NCI-H748 (cell line): ENCODE measurements around the gene GAK.

Experiments
- DNase-seq: peaks from one replicate; lab custom pipeline; 2025; ENCODE audit not compliant: unreplicated experiment; lab: John Stamatoyannopoulos, UW

The GAK gene

DNA sequence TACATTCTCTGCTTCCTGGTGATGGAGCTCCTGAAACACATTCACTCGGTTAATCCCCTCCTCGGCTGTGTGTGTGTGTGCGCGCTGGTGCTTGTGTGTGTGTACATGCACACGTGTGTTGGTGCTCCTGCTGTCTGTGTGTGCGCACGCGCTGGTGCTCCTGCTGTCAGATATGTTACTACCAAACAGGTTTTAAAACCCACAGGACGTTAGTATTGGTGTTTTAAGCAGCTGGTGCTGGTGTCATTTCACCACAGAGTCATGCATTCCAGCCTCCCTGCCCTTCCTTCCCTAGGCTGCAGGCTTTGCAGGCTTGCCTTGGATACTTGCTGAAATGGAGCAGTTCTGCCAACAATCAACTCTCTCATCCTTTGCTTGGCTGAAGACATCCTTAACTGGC is 58.1 kb downstream of the GAK start:
- no peak for DNase-seq

DNA sequence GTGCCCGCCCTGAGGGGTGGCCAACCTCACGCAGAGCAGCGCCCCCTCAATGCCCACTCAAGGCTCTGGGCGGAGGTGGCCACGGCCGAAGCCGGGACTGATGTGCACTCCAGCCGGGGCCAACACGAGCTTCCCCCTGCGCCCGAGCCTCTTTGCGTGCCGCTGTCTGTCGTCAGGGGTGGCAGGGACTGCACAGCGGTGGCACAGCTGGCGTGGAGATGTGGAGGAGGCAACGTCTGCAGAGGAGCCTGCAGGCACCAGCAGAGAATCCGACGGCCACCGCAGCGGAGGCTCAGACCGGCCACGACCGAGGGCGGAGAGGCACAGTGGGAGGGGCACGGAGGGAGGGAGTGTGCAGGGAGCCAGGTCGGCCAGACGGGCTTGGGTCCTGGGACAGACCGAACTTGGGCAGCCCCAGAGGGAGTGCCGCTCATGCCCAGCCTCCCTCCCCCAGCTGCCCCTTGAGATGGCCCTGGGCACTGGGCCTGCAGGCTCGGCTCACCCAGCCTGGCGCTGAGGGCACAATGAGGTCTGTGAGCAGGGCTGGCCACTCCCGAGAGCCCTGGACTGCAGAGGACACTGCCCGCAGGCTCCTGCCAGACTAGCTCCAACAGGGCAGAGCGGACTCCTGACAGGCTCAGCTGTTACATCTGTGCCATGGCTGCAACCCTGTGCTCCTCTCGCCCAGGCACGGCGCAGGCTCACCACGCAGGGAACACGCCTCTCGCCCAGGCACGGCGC is 59.7 kb downstream of the GAK start:
- DNase-seq: no peak

DNA sequence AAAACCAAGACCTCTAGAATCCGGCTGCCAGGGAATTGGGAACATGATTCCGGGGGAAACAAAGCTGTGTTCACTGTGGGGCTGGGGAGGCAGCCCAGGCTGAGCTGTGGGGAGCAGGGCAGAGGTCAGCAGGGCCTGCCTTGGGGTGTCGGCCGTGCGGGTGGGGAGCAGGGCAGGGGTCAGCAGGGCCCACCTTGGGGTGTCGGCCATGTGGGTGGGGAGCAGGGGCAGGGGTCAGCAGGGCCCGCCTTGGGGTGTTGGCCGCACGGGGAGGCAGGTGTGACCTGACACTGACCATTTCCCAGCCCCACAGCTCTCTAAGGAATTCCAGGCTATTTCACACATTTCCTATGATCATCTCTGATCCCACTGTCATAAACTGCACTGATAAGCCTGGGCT is 60.6 kb downstream of the GAK start:
- no peak for DNase-seq

DNA sequence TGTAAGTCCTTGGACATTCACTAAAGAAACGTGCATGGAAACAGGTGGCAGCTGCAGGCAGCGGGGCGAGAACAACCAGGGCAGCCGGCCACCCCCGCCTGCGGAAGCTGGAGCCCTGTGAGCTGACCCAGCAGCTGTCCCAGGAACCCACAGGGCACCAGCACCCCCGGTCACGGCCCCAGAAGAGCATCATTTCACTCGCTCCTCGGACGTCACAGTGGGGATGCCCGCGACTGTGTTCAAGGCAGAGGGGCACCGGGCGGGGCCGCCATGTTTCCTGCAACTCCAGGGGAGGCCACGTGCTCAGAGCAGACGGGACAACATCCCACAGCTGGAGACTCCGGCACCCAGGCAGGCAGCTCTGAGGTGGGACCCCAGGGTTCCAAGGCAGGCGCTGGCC is 61.2 kb downstream of the GAK start:
- DNase-seq: no peak

DNA sequence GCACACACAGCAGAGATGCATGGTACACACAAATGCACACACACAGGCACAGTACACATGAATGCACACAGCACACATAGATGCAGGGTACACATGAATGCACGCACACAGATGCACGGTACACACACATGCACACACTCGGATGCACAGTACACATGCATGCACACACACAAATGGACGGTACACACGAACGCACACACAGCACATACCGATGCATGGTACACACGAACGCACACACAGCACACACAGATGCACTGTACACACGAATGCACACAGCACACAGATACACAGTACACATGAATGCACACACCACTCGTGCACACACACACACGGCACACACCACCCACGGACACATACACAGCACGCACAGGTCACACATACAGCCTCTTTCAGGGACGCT is 62.3 kb downstream of the GAK start:
- no peak for DNase-seq

DNA sequence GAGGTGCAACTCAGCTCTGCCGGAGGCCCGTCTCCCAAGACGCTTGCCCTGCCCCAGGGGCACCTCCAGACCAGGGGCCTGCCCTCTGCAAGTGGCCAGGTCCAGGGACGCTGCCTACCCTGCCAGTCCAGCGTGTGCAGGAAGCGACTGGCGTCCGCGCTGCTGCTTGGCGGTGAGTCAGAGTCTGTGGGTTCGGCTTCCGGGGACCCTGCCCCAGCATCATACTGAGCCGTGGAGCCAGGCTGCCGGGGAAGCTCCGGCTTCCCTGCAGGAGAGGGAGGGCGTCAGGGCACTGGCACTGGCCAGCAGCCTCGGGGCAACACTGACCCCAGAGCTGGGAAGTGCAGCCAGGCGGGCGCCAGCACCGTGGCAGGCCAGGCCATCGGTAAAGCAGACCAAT is 63.7 kb downstream of the GAK start:
- DNase-seq: no peak

DNA sequence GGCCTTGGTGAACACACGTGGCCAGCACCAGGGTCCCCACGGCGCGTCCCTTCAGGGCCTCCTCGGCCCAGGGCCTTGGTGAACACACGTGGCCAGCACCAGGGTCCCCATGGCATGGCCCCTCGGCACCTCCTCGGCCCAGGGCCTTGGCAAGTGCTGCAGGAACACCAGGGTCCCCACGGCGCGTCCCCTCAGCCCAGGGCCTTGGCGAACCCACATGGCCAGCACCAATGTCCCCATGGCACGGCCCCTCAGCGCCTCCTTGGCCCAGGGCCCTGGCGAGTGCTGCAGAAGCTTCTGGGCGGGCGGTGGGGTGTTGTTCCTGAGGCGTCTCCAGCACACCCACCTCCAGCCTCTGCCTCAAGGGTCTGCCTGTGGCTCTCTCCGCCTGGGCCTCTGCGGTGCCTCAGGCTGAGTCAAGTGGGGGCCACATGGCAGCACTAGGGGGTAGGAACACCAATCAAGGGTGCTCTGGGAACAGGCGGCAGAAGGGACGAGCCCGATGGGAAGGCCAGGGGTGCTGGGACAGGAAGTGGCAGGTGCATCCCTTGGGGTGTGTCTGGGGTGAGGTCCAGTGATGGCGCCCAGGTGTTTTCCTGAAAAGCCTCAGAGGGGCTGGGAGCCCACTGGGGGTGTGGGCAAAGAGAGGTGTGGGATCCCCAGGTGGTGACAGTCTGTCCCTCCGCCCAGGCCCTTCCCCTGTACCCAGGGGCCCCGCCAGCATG is 64.4 kb downstream of the GAK start:
- DNase-seq: no peak

DNA sequence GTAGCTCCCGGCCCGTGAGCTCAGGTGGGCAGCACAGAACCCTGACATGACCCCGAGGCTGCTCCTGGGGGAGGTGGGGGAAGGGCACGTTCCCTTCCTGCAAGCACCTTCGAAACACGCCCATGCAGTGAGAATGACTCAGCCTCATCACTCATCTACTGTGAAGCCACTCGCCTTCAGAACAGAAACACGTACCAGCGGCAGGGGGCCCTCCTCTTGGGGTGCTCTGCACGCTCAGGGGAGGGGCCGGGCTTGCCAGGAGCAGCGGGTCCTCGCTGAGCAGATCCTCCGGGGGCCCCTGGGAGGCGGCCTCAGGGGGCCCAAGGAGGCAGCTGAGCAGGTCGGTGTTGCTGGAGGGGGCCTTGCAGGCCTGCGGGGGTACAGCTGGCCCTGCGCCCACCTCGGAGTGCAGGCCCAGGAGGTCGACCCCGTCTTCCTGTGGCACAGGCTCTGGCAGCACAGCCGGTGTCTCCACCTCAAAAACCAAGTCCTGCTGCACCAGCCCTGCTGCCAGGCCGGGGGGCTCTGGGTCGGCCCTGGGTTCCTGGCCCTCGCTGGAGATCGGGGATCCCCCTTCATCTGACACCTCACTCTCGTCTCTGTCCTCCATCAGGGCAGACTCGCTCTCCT is 65.2 kb downstream of the GAK start:
- DNase-seq: no peak

DNA sequence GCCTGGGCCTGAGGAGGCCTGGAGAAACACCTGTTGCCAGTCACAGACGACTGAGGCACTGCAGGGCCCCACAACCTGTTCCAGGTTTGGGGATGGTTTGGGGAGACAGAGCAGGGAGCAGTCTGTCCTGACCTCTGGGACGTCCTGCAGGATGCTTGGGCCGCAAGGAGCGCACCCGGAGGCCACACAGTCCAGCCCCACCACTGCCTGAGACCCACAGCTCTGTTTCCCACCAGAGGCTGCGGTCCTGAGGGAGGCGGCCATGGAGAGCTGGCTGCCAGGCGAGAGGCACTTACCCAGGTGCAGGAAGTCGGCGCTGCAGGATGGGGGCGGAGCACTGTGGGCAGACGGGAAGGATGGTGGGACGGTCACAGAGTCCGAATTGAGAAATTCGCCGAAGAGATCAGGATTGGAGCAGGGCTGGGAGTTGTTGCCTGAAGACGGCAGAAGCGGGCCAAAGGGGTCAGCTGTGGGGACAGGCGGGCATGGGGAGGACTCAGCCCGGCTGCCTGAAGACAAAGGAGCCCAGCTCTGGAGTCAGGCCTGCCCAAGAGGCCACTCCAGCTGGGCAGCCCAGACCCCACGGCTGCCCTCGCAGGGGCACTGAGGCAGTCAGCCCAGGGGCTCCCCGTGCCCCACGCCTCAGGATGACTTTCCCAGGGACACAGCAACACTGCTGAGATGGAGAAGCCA is 65.9 kb downstream of the GAK start:
- no peak for DNase-seq

DNA sequence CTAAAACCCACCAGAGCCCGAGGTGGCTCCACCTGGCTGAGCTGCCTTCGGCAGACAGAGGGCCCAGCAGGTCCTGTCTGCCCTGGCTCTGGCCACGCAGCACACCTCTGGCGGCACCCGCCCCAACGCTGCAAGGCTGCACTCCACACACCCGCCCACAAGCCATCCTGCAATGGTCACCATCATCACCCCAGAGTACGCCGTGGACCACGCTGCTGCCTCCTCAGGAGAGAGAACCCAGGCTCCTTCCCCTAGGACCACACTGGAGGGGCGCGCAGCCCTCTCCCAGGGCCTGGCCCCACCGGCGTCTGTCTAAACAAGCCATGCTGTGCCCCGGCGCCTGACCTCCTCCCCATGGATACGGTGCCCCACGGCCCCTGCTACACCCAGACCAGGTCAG is 66.5 kb downstream of the GAK start:
- DNase-seq: no peak

DNA sequence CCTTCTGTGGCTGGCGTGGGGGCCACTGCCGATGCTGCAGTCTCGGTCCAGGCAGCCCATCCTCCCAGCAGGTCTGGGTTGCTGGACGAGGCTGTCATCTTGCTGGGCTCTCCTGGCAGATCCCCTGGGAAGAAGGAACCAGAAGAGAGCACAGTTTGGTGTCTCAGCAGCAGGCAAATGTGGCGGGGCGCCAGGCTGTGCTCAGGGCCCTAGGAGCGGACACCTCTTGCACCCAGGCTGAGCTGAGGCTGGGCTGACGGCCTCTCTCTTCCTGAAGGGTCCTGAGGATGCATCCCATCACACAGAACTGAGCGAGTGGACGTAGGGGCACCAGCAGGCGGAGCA is 67.0 kb downstream of the GAK start:
- DNase-seq: no peak

DNA sequence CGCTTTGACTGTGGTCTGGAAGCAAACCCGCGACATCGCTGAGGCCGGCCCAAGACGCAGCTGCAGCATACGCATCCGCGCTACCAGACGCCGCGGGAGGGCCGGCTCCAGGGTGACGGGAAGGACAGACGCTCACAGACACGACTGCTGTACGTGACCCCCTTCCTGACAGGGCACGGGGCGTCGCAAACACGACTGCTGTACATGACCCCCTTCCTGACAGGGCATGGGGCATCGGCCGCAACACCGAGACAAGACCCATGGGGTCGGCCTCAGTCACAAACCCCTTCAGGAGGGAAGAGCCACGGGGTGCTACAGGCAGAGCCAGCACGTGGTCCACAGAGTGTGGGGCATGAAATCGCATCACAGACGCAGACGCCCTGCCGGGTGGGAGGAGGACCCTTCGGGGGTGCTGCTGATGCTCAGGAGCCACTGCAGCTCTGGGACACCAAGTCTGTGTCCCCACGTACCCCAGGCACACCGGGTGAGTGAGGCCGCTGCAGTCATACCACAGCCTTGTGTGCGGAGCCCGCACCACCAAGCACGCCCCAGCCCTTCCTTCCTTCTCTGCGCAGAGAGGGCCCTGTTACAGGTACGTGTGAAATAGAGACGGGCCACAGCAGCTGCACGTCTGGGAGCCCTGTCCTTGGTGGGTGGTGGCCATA is 67.5 kb downstream of the GAK start:
- no peak for DNase-seq

DNA sequence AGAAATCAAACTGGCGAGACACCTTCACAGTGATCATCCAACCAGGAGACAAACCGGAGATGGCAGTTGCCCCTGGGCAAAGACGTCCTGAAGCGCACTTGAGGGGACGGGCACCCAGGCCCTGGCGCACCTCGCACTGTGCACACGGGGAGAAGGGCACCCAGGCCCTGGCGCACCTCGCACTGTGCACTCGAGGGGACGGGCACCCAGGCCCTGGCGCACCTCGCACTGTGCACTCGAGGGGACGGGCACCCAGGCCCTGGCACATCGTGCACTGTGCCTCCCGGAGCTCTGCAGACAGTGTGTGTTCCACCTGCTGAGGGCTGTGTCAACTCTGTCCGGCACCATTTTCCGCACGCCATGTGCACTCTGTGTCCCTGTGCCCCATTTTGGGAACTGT is 71.6 kb downstream of the GAK start:
- DNase-seq: no peak

DNA sequence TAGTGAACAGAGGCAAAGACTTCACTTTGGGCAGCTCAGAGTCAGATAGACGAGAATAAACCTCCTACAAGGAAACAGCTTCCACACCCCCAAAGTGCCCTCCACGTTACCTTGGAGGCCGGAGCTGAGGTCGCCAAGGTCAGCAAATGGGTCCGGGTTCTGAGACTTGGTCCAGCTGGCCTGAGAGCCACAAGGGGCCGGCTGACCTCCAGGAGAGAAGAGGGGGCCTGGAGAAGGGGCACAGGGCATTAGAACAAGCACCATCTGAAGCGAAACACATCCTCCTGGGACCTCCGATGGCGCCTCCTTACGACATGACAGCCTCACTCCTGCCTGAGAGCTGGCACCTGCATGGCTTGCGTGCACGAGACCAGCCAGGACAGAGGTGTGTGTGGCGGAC is 72.6 kb downstream of the GAK start:
- no peak for DNase-seq

DNA sequence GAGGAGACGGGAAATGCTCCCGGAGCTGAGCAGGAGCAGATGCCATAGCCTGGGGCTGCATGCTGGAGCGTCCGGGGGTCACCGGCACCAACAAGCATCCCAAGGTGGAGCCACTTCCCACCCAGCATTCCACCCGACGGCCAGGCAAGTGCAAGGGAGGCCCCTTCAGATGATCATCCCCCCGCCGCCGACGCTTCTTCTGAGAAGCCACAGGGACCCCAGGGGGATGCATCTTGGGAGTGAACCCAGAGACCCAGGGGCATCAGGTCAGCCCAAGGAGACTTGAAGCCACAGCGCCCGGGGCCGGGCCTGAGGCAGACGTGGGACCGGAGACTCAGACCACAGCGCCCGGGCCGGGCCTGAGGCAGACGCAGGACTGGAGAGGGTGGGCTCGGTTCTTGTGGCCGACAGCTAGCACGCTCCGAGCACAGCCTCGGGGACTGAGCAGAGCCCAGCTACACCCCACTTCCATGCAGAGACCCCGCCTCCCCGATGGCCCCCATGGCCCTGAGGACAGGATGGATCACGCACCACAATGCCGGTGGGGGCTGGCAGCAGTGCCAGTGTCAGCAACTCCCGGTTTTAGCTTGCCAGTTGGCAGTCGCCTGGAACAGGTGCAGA is 73.2 kb downstream of the GAK start:
- no peak for DNase-seq

DNA sequence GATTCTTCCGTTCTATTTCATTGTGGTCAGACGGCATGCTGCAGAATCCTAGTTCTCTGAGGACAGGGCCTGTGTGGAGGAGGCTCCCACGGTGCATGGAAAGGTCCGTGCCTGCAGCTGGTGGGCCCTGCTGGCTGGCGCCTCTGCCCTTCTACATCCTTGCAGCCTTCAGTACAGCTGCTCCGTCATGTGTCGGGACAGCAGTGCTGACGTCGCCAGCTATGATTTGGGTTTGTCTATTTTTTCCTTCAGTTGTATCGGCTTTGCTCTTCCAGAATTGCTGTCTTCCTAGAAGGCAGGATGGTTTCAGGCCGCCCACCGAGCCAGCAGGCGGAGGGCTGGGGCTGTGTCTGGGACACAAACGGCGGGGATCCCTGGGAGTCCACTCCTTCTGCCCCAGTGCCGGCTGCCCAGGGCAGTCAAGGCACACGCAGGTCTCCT is 74.1 kb downstream of the GAK start:
- no peak for DNase-seq

DNA sequence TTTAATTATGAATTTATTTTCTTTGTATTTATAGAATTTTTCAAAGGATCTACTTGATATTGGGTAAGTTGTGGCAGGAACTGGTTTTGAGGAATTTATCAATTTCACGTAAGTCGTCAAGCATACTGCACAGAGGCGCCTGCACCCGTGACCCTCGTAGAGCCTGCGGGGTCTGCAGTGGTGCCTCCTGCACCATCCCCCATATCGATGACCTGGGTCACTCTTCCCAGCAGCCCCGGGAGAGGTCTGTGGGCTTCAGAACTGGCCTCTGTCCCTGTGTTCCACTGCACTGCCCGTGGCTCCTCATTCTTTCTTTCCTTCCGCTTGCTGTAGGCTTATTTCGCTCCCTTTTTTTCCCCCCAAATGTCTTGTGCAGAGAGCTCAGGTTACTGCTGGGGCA is 74.7 kb downstream of the GAK start:
- DNase-seq: no peak

DNA sequence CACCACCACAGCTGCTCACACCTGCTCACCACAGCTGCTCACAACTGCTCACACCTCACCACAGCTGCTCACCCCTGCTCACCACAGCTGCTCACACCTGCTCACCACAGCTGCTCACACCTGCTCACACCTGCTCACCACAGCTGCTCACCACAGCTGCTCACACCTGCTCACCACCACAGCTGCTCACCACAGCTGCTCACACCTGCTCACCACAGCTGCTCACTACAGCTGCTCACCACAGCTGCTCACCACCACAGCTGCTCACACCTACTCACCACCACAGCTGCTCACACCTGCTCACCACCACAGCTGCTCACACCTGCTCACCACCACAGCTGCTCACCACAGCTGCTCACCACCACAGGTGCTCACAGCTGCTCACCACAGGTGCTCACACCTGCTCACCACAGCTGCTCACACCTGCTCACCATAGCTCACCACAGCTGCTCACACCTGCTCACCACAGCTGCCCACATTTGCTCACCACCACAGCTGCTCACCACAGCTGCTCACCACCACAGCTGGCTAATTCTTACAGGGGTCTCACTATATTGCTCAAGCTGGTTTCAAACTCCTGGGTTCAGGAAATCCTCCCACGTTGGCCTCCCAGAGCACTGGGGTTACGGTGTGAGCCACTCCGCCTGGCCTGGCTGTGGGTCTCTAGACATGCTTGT is 75.8 kb downstream of the GAK start:
- DNase-seq: no peak

DNA sequence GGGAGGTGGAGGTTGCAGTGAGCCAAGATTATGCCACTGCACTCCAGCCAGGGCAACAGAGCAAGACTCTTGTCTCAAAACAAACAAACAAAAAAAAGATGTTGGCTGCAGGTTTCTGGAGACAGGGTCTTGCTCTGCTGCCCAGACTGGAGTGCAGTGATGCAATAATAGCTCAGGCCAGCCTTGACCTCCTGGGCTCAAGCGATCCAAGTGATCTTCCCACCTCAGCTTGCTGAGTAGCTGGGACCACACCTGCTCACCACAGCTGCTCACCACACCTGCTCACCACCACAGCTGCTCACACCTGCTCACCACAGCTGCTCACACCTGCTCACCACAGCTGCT is 76.3 kb downstream of the GAK start:
- no peak for DNase-seq

DNA sequence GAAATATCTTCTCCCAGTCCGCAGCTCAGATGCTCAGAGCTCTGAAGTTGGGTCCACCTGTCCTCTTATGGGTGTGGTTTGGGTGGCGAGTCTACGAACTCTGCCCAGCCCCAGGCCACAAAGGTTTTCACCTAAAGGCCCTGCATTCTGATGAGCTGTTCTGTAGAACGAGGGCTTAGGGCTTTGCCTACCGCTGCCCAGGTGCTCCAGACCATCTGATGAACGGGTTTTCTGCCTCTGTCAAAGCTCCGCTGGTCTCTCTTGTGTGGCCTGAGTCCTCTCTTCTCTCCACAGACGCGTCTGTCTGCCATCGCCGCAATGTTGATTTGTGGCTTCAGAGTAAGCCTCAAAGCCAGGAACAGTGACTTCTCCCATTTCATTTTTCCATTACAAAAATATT is 77.8 kb downstream of the GAK start:
- DNase-seq: no peak

DNA sequence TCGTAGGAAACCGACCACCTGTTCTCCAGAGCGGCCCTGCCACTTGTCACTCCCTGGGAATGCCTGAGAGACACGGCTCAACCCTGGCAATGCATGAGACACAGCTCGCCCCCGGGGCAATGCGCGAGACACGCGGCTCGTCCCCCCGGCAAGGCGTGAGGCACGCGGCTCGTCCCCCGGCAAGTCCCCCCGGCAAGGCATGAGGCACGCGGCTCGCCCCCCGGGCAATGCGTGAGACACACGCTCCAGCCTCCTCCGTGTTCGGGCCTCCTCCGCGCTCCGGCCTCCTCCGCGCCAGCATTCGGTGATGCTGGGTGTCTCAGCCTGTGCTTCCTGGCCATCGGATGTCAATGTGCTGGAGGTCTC is 78.7 kb downstream of the GAK start:
- no peak for DNase-seq
